K562 (cell line): Measurements from ENCODE around the gene BCL2L15. TPM values are rescaled to one million over a fixed set of nuclear protein-coding genes. Genes with fewer than 3 reads are reported as not detected.

ENCODE experiments used
- ATAC-seq: fragments of 200-7000 bp; cut with Tn5 transposase; 3 replicates; pipeline ENCODE4 v1.9.1; 2020; ENCODE audit warnings: moderate library complexity
- BruUV-seq: library from RNA; stranded (reverse); fragments of 400-500 nt; replicated peaks from 2 replicates; lab custom pipeline; 2021; lab: Mats Ljungman, UMichigan
- CTCF ChIA-PET: fragments of 300-600 bp; formaldehyde crosslinking; extraction: SDS; loops from one replicate; lab custom pipeline; 2021; ENCODE audit warnings: low intra/inter-chr PET ratio; lab: Yijun Ruan, JAX
- POLR2A ChIA-PET: fragments of 300-600, 350-650 bp; sonication (Branson Sonifier 250); formaldehyde crosslinking; extraction: SDS; loops from one replicate; lab custom pipeline; 2021; ENCODE audit warnings: antibody characterized with exemption, inconsistent platforms; lab: Yijun Ruan, JAX
- DNase-seq, 4 experiments: peaks; one replicate each; pipeline versions ENCODE4 v3.0.0 to v3.0.0-alpha.2; 2011 to 2018; ENCODE audit warnings: low spot score in 3 of 4, mixed read lengths in 3 of 4; ENCODE audit errors: extremely low read depth in 1 of 4
- FAIRE-seq: peaks from 2 replicates; lab custom pipeline; 2011; peaks lifted over from hg19 to GRCh38; lab: Jason Lieb, UNC
- H2AFZ ChIP-seq: 2 replicates; pipeline ENCODE4 v1.6.0; 2011; ENCODE audit warnings: low read depth, low read length, control low read depth, inconsistent platforms
- H3K27ac ChIP-seq: fragments of 200-600 bp; 3 replicates; pipeline ENCODE4 v1.8.0; 2011; ENCODE audit warnings: low read depth, mild to moderate bottlenecking, control low read depth, inconsistent platforms, low read length, moderate library complexity, mixed read lengths; ENCODE audit errors: extremely low read depth
- H3K27me3 ChIP-seq, 2 experiments: fragments of 300-600 bp in 1 of 2; 2 replicates in 1 of 2; 3 replicates in 1 of 2; pipeline versions ENCODE4 v1.6.0 to v1.8.0; 2011; ENCODE audit warnings: inconsistent platforms in 2 of 2, low read length in 2 of 2, mild to moderate bottlenecking in 1 of 2, mixed read lengths in 1 of 2, moderate library complexity in 1 of 2; ENCODE audit not compliant: control insufficient read depth in 2 of 2, insufficient read depth in 2 of 2
- H3K36me3 ChIP-seq: fragments of 300-600 bp; 3 replicates; pipeline ENCODE4 v1.8.0; 2011; ENCODE audit warnings: mild to moderate bottlenecking, low read length, inconsistent platforms; ENCODE audit not compliant: control insufficient read depth, insufficient read depth
- H3K4me1 ChIP-seq, 2 experiments: fragments of 200-600 bp in 1 of 2; replicated peaks in 1 of 2; 2 replicates in 1 of 2; 3 replicates in 1 of 2; pipeline versions ENCODE4 v1.5.1 to v1.8.0; 2011; ENCODE audit warnings: inconsistent platforms in 2 of 2, low read length in 2 of 2, mild to moderate bottlenecking in 1 of 2, mixed read lengths in 1 of 2, moderate library complexity in 1 of 2; ENCODE audit not compliant: control insufficient read depth in 2 of 2, insufficient read depth in 2 of 2
- H3K4me2 ChIP-seq: 2 replicates; pipeline ENCODE4 v1.6.1; 2011; ENCODE audit warnings: low read length, control low read depth, inconsistent platforms, mixed read lengths; ENCODE audit not compliant: insufficient read depth
- H3K4me3 ChIP-seq: fragments of 200-600 bp; sonication (generic), shearing (Covaris generic); 2 replicates; pipeline ENCODE4 v1.5.1; 2016; ENCODE audit warnings: control low read depth, inconsistent platforms
- H3K79me2 ChIP-seq: fragments of 200-600 bp; 3 replicates; pipeline ENCODE4 v1.8.0; 2011; ENCODE audit warnings: low read length, inconsistent platforms; ENCODE audit not compliant: control insufficient read depth, insufficient read depth
- H3K9ac ChIP-seq, 2 experiments: 2 replicates each; pipeline versions ENCODE4 v1.6.0 to v1.6.1; 2011; ENCODE audit warnings: low read depth in 2 of 2, low read length in 2 of 2, control low read depth in 1 of 2, inconsistent platforms in 1 of 2, mild to moderate bottlenecking in 1 of 2, mixed read lengths in 1 of 2; ENCODE audit not compliant: insufficient read depth in 1 of 2
- H3K9me1 ChIP-seq: one replicate; pipeline ENCODE4 v1.6.0; 2011; ENCODE audit warnings: inconsistent platforms, mild to moderate bottlenecking, low read length, moderate library complexity; ENCODE audit not compliant: control insufficient read depth, insufficient read depth
- H3K9me3 ChIP-seq: replicated peaks from 2 replicates; pipeline ENCODE4 v1.5.1; 2011; ENCODE audit warnings: low read depth, low read length, inconsistent platforms; ENCODE audit not compliant: control insufficient read depth, insufficient read depth
- H4K20me1 ChIP-seq: replicated peaks from 2 replicates; pipeline ENCODE4 v1.6.1; 2011; ENCODE audit warnings: low read length, inconsistent platforms, mixed read lengths; ENCODE audit not compliant: control insufficient read depth, insufficient read depth
- GABPB2 ChIP-seq: fragments of 250-450 bp; sonication (Bioruptor Pico); conservative IDR thresholded peaks from 2 replicates; pipeline ENCODE4 v1.5.1; 2021; ENCODE audit warnings: mild to moderate bottlenecking
- GMEB1 ChIP-seq: fragments of 250-450 bp; sonication (Bioruptor Pico); IDR thresholded peaks from 2 replicates; pipeline ENCODE4 v1.4.0; 2020; ENCODE audit warnings: mild to moderate bottlenecking
- GTF2A2 ChIP-seq: IDR thresholded peaks from 2 replicates; pipeline ENCODE4 v1.6.1; 2016; ENCODE audit warnings: mild to moderate bottlenecking, missing genetic modification characterization, missing compliant biosample characterization
- IFI16 ChIP-seq: fragments of 250-450 bp; sonication (Bioruptor Pico); IDR thresholded peaks from 2 replicates; pipeline ENCODE4 v2.1.2; 2022; ENCODE audit warnings: mild to moderate bottlenecking, inconsistent platforms
- MYBL2 ChIP-seq, 2 experiments: fragments of 450-650 bp in 1 of 2; sonication (generic) in 1 of 2; formaldehyde crosslinking in 1 of 2; IDR thresholded peaks; 2 replicates each; pipeline versions ENCODE4 v1.6.1 to v1.8.1; 2017 to 2022; ENCODE audit warnings: borderline replicate concordance in 1 of 2, inconsistent platforms in 1 of 2, low read depth in 1 of 2, mild to moderate bottlenecking in 1 of 2, missing genetic modification reagents in 1 of 2, moderate library complexity in 1 of 2
- NR2F6 ChIP-seq: fragments of 450-650 bp; formaldehyde crosslinking; IDR thresholded peaks from 2 replicates; pipeline ENCODE4 v1.4.0; 2020; ENCODE audit warnings: mild to moderate bottlenecking
- POLR2H ChIP-seq: IDR thresholded peaks from 2 replicates; pipeline ENCODE4 v1.6.1; 2016; ENCODE audit warnings: missing genetic modification characterization, low read depth, mild to moderate bottlenecking, control low read depth, missing compliant biosample characterization, moderate library complexity
- ZMIZ1 ChIP-seq, 2 experiments: fragments of 150-350 bp in 1 of 2; IDR thresholded peaks; 2 replicates each; pipeline ENCODE4 v1.6.1; 2012 to 2016; ENCODE audit warnings: low read depth in 2 of 2, low read length in 2 of 2, mild to moderate bottlenecking in 1 of 2, moderate library complexity in 1 of 2
- ZNF165 ChIP-seq: fragments of 250-450 bp; sonication (Bioruptor Pico); IDR thresholded peaks from 2 replicates; pipeline ENCODE4 v1.4.0; 2020; ENCODE audit warnings: borderline replicate concordance
- ZNF512 ChIP-seq: IDR thresholded peaks from 2 replicates; pipeline ENCODE4 v1.6.1; 2016; ENCODE audit warnings: missing genetic modification characterization, missing compliant biosample characterization
- WGBS: fragments of 100-300 bp; shearing (Covaris generic); methylation state at CpG from one replicate; pipeline ENCODE4 v1.1.6; 2016; ENCODE audit warnings: low coverage, mixed read lengths; ENCODE audit not compliant: insufficient coverage; ENCODE audit errors: missing lambda C conversion rate; 5-methylcytosine and 5-hydroxymethylcytosine counted together
- in situ Hi-C: fragments of 300-500 bp; cut with MboI; formaldehyde crosslinking; loops from 4 replicates; pipeline ENCODE4 v1.15.0; 2018; ENCODE audit warnings: inconsistent platforms, mixed read lengths
- intact Hi-C: fragments of 100-400 bp; cut with micrococcal nuclease; formaldehyde crosslinking; loops from 2 replicates; pipeline ENCODE4 v1.14.2; 2022
- polyA plus RNA-seq, 8 experiments: library from polyadenylated mRNA; depleted of rRNA in 4 of 8; stranded (reverse) in 5 of 8; unstranded in 3 of 8; fragments of >200 nt; fragmentation: Nextera tagmentation in 2 of 8; fragmentation: Illumina TruSeq in 1 of 8; extraction: Ambion mirVana in 2 of 8; extraction: Trizol in 1 of 8; gene quantifications; 2 replicates each; pipeline versions ENCODE4 v1.2.1 to v1.2.3, GENCODE V29; 2011 to 2014; ENCODE audit warnings: inconsistent platforms in 1 of 8, missing spikeins in 1 of 8
- total RNA-seq, 7 experiments: library from RNA; depleted of rRNA in 6 of 7; stranded (reverse); fragments of >200 nt in 6 of 7; fragmentation: Illumina TruSeq in 2 of 7; extraction: Trizol in 2 of 7; gene quantifications; 2 replicates each; pipeline versions ENCODE4 v1.2.1 to v1.2.3, GENCODE V29; 2011 to 2021; ENCODE audit warnings: low replicate concordance in 1 of 7

The BCL2L15 gene
- total and polyA plus RNA-seq, 9 of the 15 experiments (the other 6 are each of a cell fraction or from before 2014, with no cell fraction given): 0.06 to 0.42 (median 0.28) TPM; not detected in 1

- FAIRE-seq: peak; percentile 26
- ChIA-PET POLR2A (interaction anchor here (0.5 to 5.2 kb wide), 18 partner anchors 10 to 1801 kb away, joined by 3 to 65 read pairs (median 4); partner anchors contain the start of genes AP4B1, DCLRE1B, LRIG2 and RSBN1), CTCF (no interaction called here)
- Histone ChIP-seq H3K4me2 (peak overlapping the region; percentile 98), H3K27ac (peak overlapping the region; percentile 96), H3K27me3 (no peaks in the 10 kb centered on the region), H3K4me1 (peaks cover 15 to 37% of the 10 kb centered on the region in 2 experiments), H3K9ac (peak overlapping the region; percentile 90 to 97), H3K4me3 (peak overlapping the region; percentile 70), H3K79me2 (peaks cover 72% of the 10 kb centered on the region), H3K9me1 (no peaks in the 10 kb centered on the region), H4K20me1 (peaks cover 10% of the 10 kb centered on the region), H3K36me3 (peaks cover 25% of the 10 kb centered on the region; the same call in 2 of the 3 replicates), H3K9me3 (no peaks in the 10 kb centered on the region), H2AFZ (peak overlapping the region; percentile 67)
- intact Hi-C loops: loop anchor here (1.0 to 10.0 kb wide), 2 partner anchors 18 to 176 kb away; partner anchors contain the start of gene PHTF1
- in situ Hi-C loops: no loop called here
- WGBS: 0% methylated on average over 8 of the region's 8 CpGs
- ATAC-seq: peak; percentile 44
- no TSS peak for BruUV-seq
- DNase-seq: peak; percentile 25 to 79 (median 48)
- TF ChIP-seq IFI16 (CRISPR knock-in tag) (no peak), POLR2H (tag) (no peak), ZMIZ1 (IDR thresholded peaks at IDR 0.05; ENCODE audit: low read depth in 2 of 2, low read length in 2 of 2) (no peak), GABPB2 (no peak), GTF2A2 (tag) (no peak), GMEB1 (CRISPR knock-in tag) (no peak), NR2F6 (no peak), ZNF165 (CRISPR knock-in tag) (no peak), ZNF512 (no peak), MYBL2 (IDR thresholded peaks at IDR 0.05; ENCODE audit: low read depth) (no peak), MYBL2 (CRISPR knock-in tag; IDR thresholded peaks at IDR 0.05; ENCODE audit: borderline replicate concordance) (no peak)
Measured at GRCh38 chr1:113930499-113931161, 43.2 kb upstream of the BCL2L15 start.
